ENCODE measurements around the gene GJC3. TPM values are rescaled to one million over a fixed set of nuclear protein-coding genes. Genes with fewer than 3 reads are reported as not detected.
"Not testable (repeated sequence)": the region's sequence is repeated elsewhere in the genome, so short reads cannot be mapped to it uniquely, and the experiment has no call there.

GJC3 gene
- total and polyA plus RNA-seq, 4 donors: 0.07 to 0.31 (median 0.22) TPM; not detected in 1

- H3K9me3 ChIP-seq (ENCODE audit: control insufficient read depth in 4 of 4, insufficient read depth in 3 of 4, low read length in 3 of 4); H3K4me3 ChIP-seq; H3K27ac ChIP-seq (ENCODE audit: low read depth in 1 of 2, low read length in 1 of 2); H3K27me3 ChIP-seq (ENCODE audit: control insufficient read depth in 3 of 3, insufficient read depth in 3 of 3, low read length in 2 of 3); H3K4me1 ChIP-seq (ENCODE audit: control insufficient read depth in 5 of 5, insufficient read depth in 5 of 5, low read length in 5 of 5); DNase-seq; H3K9ac ChIP-seq (ENCODE audit: insufficient read depth in 1 of 2, low read length in 2 of 2); ATAC-seq (ENCODE audit: insufficient read depth, low FRiP score): not testable (repeated sequence)
- WGBS, 2 donors: 86 to 87% methylated on average over 16 to 28 of the region's 29 CpGs
- peaks cover 11 to 27% (median 15%) of the 10 kb centered on the region in 4 donors for H3K36me3 ChIP-seq (ENCODE audit: control insufficient read depth in 4 of 4, insufficient read depth in 4 of 4, low read length in 4 of 4)
Observed at GRCh38 chr7:99888366-99888765, 41.1 kb downstream of the GJC3 start.

GRCh38 chr7:99881370-99881769 is 48.0 kb downstream of the GJC3 start:
- H3K36me3 ChIP-seq (ENCODE audit: control insufficient read depth in 4 of 4, insufficient read depth in 4 of 4, low read length in 4 of 4): peaks cover 0 to 2% (median 0%) of the 10 kb centered on the region in 4 donors
- no peak overlapping the region for H3K9ac ChIP-seq (ENCODE audit: insufficient read depth in 1 of 2, low read length in 2 of 2)
- DNase-seq (no peak), ATAC-seq (ENCODE audit: insufficient read depth, low FRiP score) (no peak)
- 92 to 96% methylated on average over 4 of the region's 4 CpGs for WGBS, 2 donors
- TF ChIP-seq CTCF (IDR thresholded peaks at IDR 0.05; ENCODE audit: control extremely low read depth, extremely low read depth): no peak
- H3K27ac ChIP-seq (ENCODE audit: low read depth in 1 of 2, low read length in 1 of 2): no peak overlapping the region
- H3K27me3 ChIP-seq (ENCODE audit: control insufficient read depth in 3 of 3, insufficient read depth in 3 of 3, low read length in 2 of 3): no peaks in the 10 kb centered on the region
- no peak overlapping the region for H3K4me3 ChIP-seq
- H3K9me3 ChIP-seq (ENCODE audit: control insufficient read depth in 4 of 4, insufficient read depth in 3 of 4, low read length in 3 of 4): no peaks in the 10 kb centered on the region
- no peaks in the 10 kb centered on the region for H3K4me1 ChIP-seq (ENCODE audit: control insufficient read depth in 5 of 5, insufficient read depth in 5 of 5, low read length in 5 of 5)

GRCh38 chr7:99876933-99877332 is 52.5 kb downstream of the GJC3 start, which contains the start of gene OR2AE1:
OR2AE1 (minus strand) TSS chr7:99877033; CDS start chr7:99877033, 0 bp downstream.
- H3K9ac ChIP-seq (ENCODE audit: insufficient read depth in 1 of 2, low read length in 2 of 2): no peak within 1 kb of the TSS
- WGBS, 2 donors: 90 to 95% methylated on average over 3 of the region's 3 CpGs
- H3K27me3 ChIP-seq (ENCODE audit: control insufficient read depth in 3 of 3, insufficient read depth in 3 of 3, low read length in 2 of 3): no peaks in the 10 kb centered on the region
- DNase-seq (no peak), ATAC-seq (ENCODE audit: insufficient read depth, low FRiP score) (no peak)
- no peaks in the 10 kb centered on the region for H3K4me1 ChIP-seq (ENCODE audit: control insufficient read depth in 5 of 5, insufficient read depth in 5 of 5, low read length in 5 of 5)
- no peaks in the 10 kb centered on the region for H3K9me3 ChIP-seq (ENCODE audit: control insufficient read depth in 4 of 4, insufficient read depth in 3 of 4, low read length in 3 of 4)
- H3K4me3 ChIP-seq: no peak within 1 kb of the TSS
- TF ChIP-seq CTCF (IDR thresholded peaks at IDR 0.05; ENCODE audit: control extremely low read depth, extremely low read depth): no peak
- no peak within 1 kb of the TSS for H3K27ac ChIP-seq (ENCODE audit: low read depth in 1 of 2, low read length in 1 of 2)
- H3K36me3 ChIP-seq (ENCODE audit: control insufficient read depth in 4 of 4, insufficient read depth in 4 of 4, low read length in 4 of 4): peaks cover 0 to 2% (median 0%) of the 10 kb centered on the region in 4 donors

- H3K9me3 ChIP-seq (ENCODE audit: control insufficient read depth in 4 of 4, insufficient read depth in 3 of 4, low read length in 3 of 4): no peaks in the 10 kb centered on the region
- WGBS, 2 donors: 60 to 92% methylated on average over 5 of the region's 5 CpGs
- DNase-seq (no peak), ATAC-seq (ENCODE audit: insufficient read depth, low FRiP score) (no peak)
- H3K27ac ChIP-seq (ENCODE audit: low read depth in 1 of 2, low read length in 1 of 2): no peak overlapping the region
- no peak for TF ChIP-seq CTCF (IDR thresholded peaks at IDR 0.05; ENCODE audit: control extremely low read depth, extremely low read depth)
- H3K9ac ChIP-seq (ENCODE audit: insufficient read depth in 1 of 2, low read length in 2 of 2): no peak overlapping the region
- H3K4me3 ChIP-seq: no peak overlapping the region
- H3K36me3 ChIP-seq (ENCODE audit: control insufficient read depth in 4 of 4, insufficient read depth in 4 of 4, low read length in 4 of 4): no peaks in the 10 kb centered on the region
- no peaks in the 10 kb centered on the region for H3K4me1 ChIP-seq (ENCODE audit: control insufficient read depth in 5 of 5, insufficient read depth in 5 of 5, low read length in 5 of 5)
- H3K27me3 ChIP-seq (ENCODE audit: control insufficient read depth in 3 of 3, insufficient read depth in 3 of 3, low read length in 2 of 3): no peaks in the 10 kb centered on the region
Observed at GRCh38 chr7:99876491-99876890, 52.9 kb downstream of the GJC3 start.

Small RNA genes within 50 kb of the gene (small RNA-seq; reads per million reads assigned to genes)
- gene RF00019 (ENCODE audit: low replicate concordance) (not detected), gene RF00561 (ENCODE audit: low replicate concordance) (not detected)

Other genes with a start within 250 kb of the GJC3 start
- 10 to 100 TPM; 11.0 to 26.3 TPM for gene CYP3A5, start 249.6 kb downstream of the GJC3 start, total RNA-seq
- gene CYP3A5, start 249.6 kb downstream of the GJC3 start, polyA plus RNA-seq: 10 to 100 TPM in 1 of 2 donors, 1 to 10 TPM in 1; 2.2 to 10.8 TPM
- gene CYP3A7, start 194.4 kb downstream of the GJC3 start, total RNA-seq: under 1 TPM; 0.64 to 0.71 TPM
- under 1 TPM; 0.19 to 0.24 TPM for gene CYP3A7, start 194.4 kb downstream of the GJC3 start, polyA plus RNA-seq
- under 1 TPM in 1 of 2 donors, not detected in 1; 0.37 TPM for gene CYP3A4, start 145.4 kb downstream of the GJC3 start, total RNA-seq
- gene CYP3A4, start 145.4 kb downstream of the GJC3 start, polyA plus RNA-seq: not detected
- gene CYP3A43, start 101.6 kb downstream of the GJC3 start, total RNA-seq: not detected
- under 1 TPM in 1 of 2 donors, not detected in 1; 0.06 TPM for gene CYP3A43, start 101.6 kb downstream of the GJC3 start, polyA plus RNA-seq
- under 1 TPM; 0.25 to 0.57 TPM for gene OR2AE1, start 52.6 kb downstream of the GJC3 start, total RNA-seq
- under 1 TPM in 1 of 2 donors, not detected in 1; 0.03 TPM for gene OR2AE1, start 52.6 kb downstream of the GJC3 start, polyA plus RNA-seq
- 10 to 100 TPM; 26.4 to 34.3 TPM for gene TRIM4, start 10.1 kb downstream of the GJC3 start, total RNA-seq
- 10 to 100 TPM; 14.0 to 17.0 TPM for gene TRIM4, start 10.1 kb downstream of the GJC3 start, polyA plus RNA-seq
- gene AZGP1, start 46.4 kb upstream of the GJC3 start, total RNA-seq: 10 to 100 TPM in 1 of 2 donors, 1 to 10 TPM in 1; 4.1 to 52.8 TPM
- gene AZGP1, start 46.4 kb upstream of the GJC3 start, polyA plus RNA-seq: 10 to 100 TPM in 1 of 2 donors, 1 to 10 TPM in 1; 4.2 to 82.8 TPM
- 10 to 100 TPM; 50.4 to 54.0 TPM for gene ZKSCAN1, start 86.0 kb upstream of the GJC3 start, total RNA-seq
- 1 to 10 TPM; 8.2 to 8.7 TPM for gene ZKSCAN1, start 86.0 kb upstream of the GJC3 start, polyA plus RNA-seq
- gene ZSCAN21, start 120.2 kb upstream of the GJC3 start, total RNA-seq: 10 to 100 TPM in 1 of 2 donors, 1 to 10 TPM in 1; 9.0 to 13.1 TPM
- gene ZSCAN21, start 120.2 kb upstream of the GJC3 start, polyA plus RNA-seq: 1 to 10 TPM; 4.7 to 5.1 TPM
- gene ZNF3, start 152.1 kb upstream of the GJC3 start, total RNA-seq: 10 to 100 TPM; 29.4 to 30.5 TPM
- 10 to 100 TPM; 12.8 to 17.4 TPM for gene ZNF3, start 152.1 kb upstream of the GJC3 start, polyA plus RNA-seq
- 10 to 100 TPM; 66.1 to 89.3 TPM for gene COPS6, start 159.3 kb upstream of the GJC3 start, total RNA-seq
- 100 to 1,000 TPM in 1 of 2 donors, 10 to 100 TPM in 1; 90.5 to 108 TPM for gene COPS6, start 159.3 kb upstream of the GJC3 start, polyA plus RNA-seq
- gene MCM7, start 171.8 kb upstream of the GJC3 start, total RNA-seq: 10 to 100 TPM; 42.2 to 54.7 TPM
- gene MCM7, start 171.8 kb upstream of the GJC3 start, polyA plus RNA-seq: 10 to 100 TPM; 36.0 to 41.5 TPM
- gene AP4M1, start 172.0 kb upstream of the GJC3 start, total RNA-seq: 10 to 100 TPM; 15.7 to 24.2 TPM
- 10 to 100 TPM; 14.8 to 18.5 TPM for gene AP4M1, start 172.0 kb upstream of the GJC3 start, polyA plus RNA-seq
- gene TAF6, start 189.7 kb upstream of the GJC3 start, total RNA-seq: 10 to 100 TPM; 36.1 to 51.5 TPM
- gene TAF6, start 189.7 kb upstream of the GJC3 start, polyA plus RNA-seq: 10 to 100 TPM; 31.5 to 39.8 TPM
- gene CNPY4, start 190.0 kb upstream of the GJC3 start, total RNA-seq: 10 to 100 TPM; 11.9 to 18.6 TPM
- gene CNPY4, start 190.0 kb upstream of the GJC3 start, polyA plus RNA-seq: 10 to 100 TPM in 1 of 2 donors, 1 to 10 TPM in 1; 9.8 to 10.5 TPM
- 1 to 10 TPM; 2.2 to 2.9 TPM for gene MBLAC1, start 197.3 kb upstream of the GJC3 start, total RNA-seq
- gene MBLAC1, start 197.3 kb upstream of the GJC3 start, polyA plus RNA-seq: 1 to 10 TPM; 1.7 to 1.9 TPM
- 100 to 1,000 TPM in 1 of 2 donors, 10 to 100 TPM in 1; 63.4 to 134 TPM for gene LAMTOR4, start 219.3 kb upstream of the GJC3 start, total RNA-seq
- gene LAMTOR4, start 219.3 kb upstream of the GJC3 start, polyA plus RNA-seq: 100 to 1,000 TPM; 240 to 288 TPM
- 10 to 100 TPM in 1 of 2 donors, 1 to 10 TPM in 1; 9.8 to 27.9 TPM for gene TRAPPC14, start 229.1 kb upstream of the GJC3 start, total RNA-seq
- 10 to 100 TPM; 19.5 to 19.6 TPM for gene TRAPPC14, start 229.1 kb upstream of the GJC3 start, polyA plus RNA-seq
- 1 to 10 TPM; 6.1 to 8.0 TPM for gene GAL3ST4, start 239.0 kb upstream of the GJC3 start, total RNA-seq
- 1 to 10 TPM; 1.5 to 4.2 TPM for gene GAL3ST4, start 239.0 kb upstream of the GJC3 start, polyA plus RNA-seq
- 1 to 10 TPM; 1.4 to 2.1 TPM for gene GPC2, start 247.8 kb upstream of the GJC3 start, total RNA-seq
- gene GPC2, start 247.8 kb upstream of the GJC3 start, polyA plus RNA-seq: under 1 TPM; 0.61 to 0.68 TPM
- gene STAG3, start 248.3 kb upstream of the GJC3 start, total RNA-seq: 1 to 10 TPM; 2.0 to 2.1 TPM
- 1 to 10 TPM; 2.0 to 2.8 TPM for gene STAG3, start 248.3 kb upstream of the GJC3 start, polyA plus RNA-seq